Measurements from ENCODE around the gene ATAD3C. TPM values are rescaled to one million over a fixed set of nuclear protein-coding genes. Genes with fewer than 3 reads are reported as not detected.
"Not testable (repeated sequence)": the region's sequence is repeated elsewhere in the genome, so short reads cannot be mapped to it uniquely, and the experiment has no call there.

The ATAD3C gene
- total RNA-seq, 1 donor from 2014 or later: 1.6 TPM

- Mint-ChIP-seq H3K27me3 (peaks cover 6% of the 10 kb centered on the region), H3K9me3 (ENCODE audit: low read depth) (no peaks in the 10 kb centered on the region), H3K4me3 (ENCODE audit: low read depth) (peak overlapping the region; percentile 57), H3K4me1 (ENCODE audit: low read depth) (peaks cover 15% of the 10 kb centered on the region), H3K36me3 (ENCODE audit: insufficient read depth) (no peaks in the 10 kb centered on the region), H3K27ac (peak overlapping the region; percentile 73)
- DNase-seq (ENCODE audit: low spot score, unreplicated experiment): no peak
- TF ChIP-seq CTCF (IDR thresholded peaks at IDR 0.05; ENCODE audit: unreplicated experiment): no peak
Measured at GRCh38 chr1:1428174-1428573, 21.3 kb upstream of the ATAD3C start.

- H3K9me3 Mint-ChIP-seq (ENCODE audit: low read depth); H3K4me3 Mint-ChIP-seq (ENCODE audit: low read depth): not testable (repeated sequence)
Measured at GRCh38 chr1:1428967-1429366, 20.5 kb upstream of the ATAD3C start.

GRCh38 chr1:1429671-1430073 lies 19.8 kb upstream of the ATAD3C start:
- Mint-ChIP-seq H3K4me1 (ENCODE audit: low read depth) (peaks cover 17% of the 10 kb centered on the region), H3K9me3 (ENCODE audit: low read depth) (no peaks in the 10 kb centered on the region), H3K27ac (peak overlapping the region; percentile 59), H3K36me3 (ENCODE audit: insufficient read depth) (no peaks in the 10 kb centered on the region), H3K4me3 (ENCODE audit: low read depth) (no peak overlapping the region), H3K27me3 (peaks cover 6% of the 10 kb centered on the region)
- DNase-seq (ENCODE audit: low spot score, unreplicated experiment): no peak
- no peak for TF ChIP-seq CTCF (IDR thresholded peaks at IDR 0.05; ENCODE audit: unreplicated experiment)

More at GRCh38 chr1:1428967-1429366, 20.5 kb upstream of the ATAD3C start:
- peaks cover 17% of the 10 kb centered on the region for H3K4me1 Mint-ChIP-seq (ENCODE audit: low read depth)
- DNase-seq (ENCODE audit: low spot score, unreplicated experiment); H3K36me3 Mint-ChIP-seq (ENCODE audit: insufficient read depth); H3K27me3 Mint-ChIP-seq; H3K27ac Mint-ChIP-seq: not testable (repeated sequence)

GRCh38 chr1:1430114-1430982 lies 19.1 kb upstream of the ATAD3C start:
- Mint-ChIP-seq H3K27me3 (peaks cover 3% of the 10 kb centered on the region), H3K4me1 (ENCODE audit: low read depth) (peaks cover 19% of the 10 kb centered on the region), H3K4me3 (ENCODE audit: low read depth) (no peak overlapping the region), H3K36me3 (ENCODE audit: insufficient read depth) (no peaks in the 10 kb centered on the region), H3K27ac (peak overlapping the region; percentile 59), H3K9me3 (ENCODE audit: low read depth) (no peaks in the 10 kb centered on the region)
- peak; percentile 17 for TF ChIP-seq CTCF (IDR thresholded peaks at IDR 0.05; ENCODE audit: unreplicated experiment)
- DNase-seq (ENCODE audit: low spot score, unreplicated experiment): no peak

- H3K36me3 Mint-ChIP-seq (ENCODE audit: insufficient read depth): no peaks in the 10 kb centered on the region
- H3K27me3 Mint-ChIP-seq: peaks cover 3% of the 10 kb centered on the region
- no peak for TF ChIP-seq CTCF (IDR thresholded peaks at IDR 0.05; ENCODE audit: unreplicated experiment)
- no peak for DNase-seq (ENCODE audit: low spot score, unreplicated experiment)
- H3K4me1 Mint-ChIP-seq (ENCODE audit: low read depth): peaks cover 20% of the 10 kb centered on the region
- no peaks in the 10 kb centered on the region for H3K9me3 Mint-ChIP-seq (ENCODE audit: low read depth)
- H3K27ac Mint-ChIP-seq: peak overlapping the region; percentile 77
- H3K4me3 Mint-ChIP-seq (ENCODE audit: low read depth): no peak overlapping the region
Measured at GRCh38 chr1:1430992-1431844, 18.3 kb upstream of the ATAD3C start.

Data from progenitor cell of endocrine pancreas (in vitro differentiated cells).